Panc1 (cell line): Measurements from ENCODE around the gene BCR. TPM values are rescaled to one million over a fixed set of nuclear protein-coding genes. Genes with fewer than 3 reads are reported as not detected.

ENCODE experiments used
- ATAC-seq: fragments of 200-7000 bp; cut with Tn5 transposase; 2 replicates; pipeline ENCODE4 v1.9.1; 2020; ENCODE audit warnings: mild to moderate bottlenecking, moderate library complexity
- BruUV-seq: library from RNA; stranded (reverse); fragments of 400-500 nt; replicated peaks from 2 replicates; lab custom pipeline; 2021; lab: Mats Ljungman, UMichigan
- CTCF ChIA-PET: fragments of 300-600 bp; sonication (Branson Sonifier 250); formaldehyde crosslinking; loops from one replicate; lab custom pipeline; 2022; ENCODE audit warnings: antibody characterized with exemption; lab: Charles Lee
- POLR2A ChIA-PET: fragments of 300-600 bp; sonication (Branson Sonifier 250); formaldehyde crosslinking; loops from one replicate; lab custom pipeline; 2022; ENCODE audit warnings: antibody characterized with exemption; lab: Charles Lee
- DNase-seq: peaks from one replicate; pipeline ENCODE4 v3.0.0-alpha.2; 2010; ENCODE audit warnings: low read depth, low spot score
- H3K27ac ChIP-seq: 2 replicates; pipeline ENCODE4 v1.5.1; 2011; ENCODE audit warnings: mild to moderate bottlenecking, low read length, inconsistent platforms
- H3K27me3 ChIP-seq: fragments of 200-500 bp; sonication (Bioruptor generic); 2 replicates; pipeline ENCODE4 v1.6.0; 2014; ENCODE audit warnings: low read length, inconsistent platforms; ENCODE audit not compliant: control insufficient read depth, insufficient read depth
- H3K36me3 ChIP-seq: fragments of 200-500 bp; sonication (Bioruptor generic); 2 replicates; pipeline ENCODE4 v1.5.1; 2014; ENCODE audit warnings: inconsistent platforms, mild to moderate bottlenecking, low read length, moderate library complexity; ENCODE audit not compliant: control insufficient read depth, insufficient read depth
- H3K4me1 ChIP-seq: 2 replicates; pipeline ENCODE4 v1.5.1; 2011; ENCODE audit warnings: inconsistent platforms, mild to moderate bottlenecking, low read length, moderate library complexity; ENCODE audit not compliant: control insufficient read depth, insufficient read depth
- H3K4me3 ChIP-seq, 2 experiments: 2 replicates each; pipeline ENCODE4 v1.5.1; 2011 to 2012; ENCODE audit warnings: low read depth in 2 of 2, low read length in 2 of 2, mild to moderate bottlenecking in 2 of 2, inconsistent platforms in 1 of 2, moderate library complexity in 1 of 2
- H3K9me3 ChIP-seq: fragments of 200-500 bp; sonication (Bioruptor generic); 2 replicates; pipeline ENCODE4 v1.5.1; 2014; ENCODE audit warnings: low read depth, mild to moderate bottlenecking, inconsistent platforms, low read length, moderate library complexity; ENCODE audit not compliant: control insufficient read depth, insufficient read depth
- CTCF ChIP-seq: fragments of 450-650 bp; IDR thresholded peaks from 2 replicates; pipeline ENCODE4 v1.5.1; 2017; ENCODE audit warnings: mild to moderate bottlenecking
- POLR2AphosphoS5 ChIP-seq: IDR thresholded peaks from 2 replicates; pipeline ENCODE4 v1.6.1; 2012; ENCODE audit warnings: mild to moderate bottlenecking, low read depth, low read length, moderate library complexity
- REST ChIP-seq, 2 experiments: IDR thresholded peaks; 2 replicates each; pipeline ENCODE4 v1.6.1; 2011 to 2012; ENCODE audit warnings: low read depth in 2 of 2, control low read depth in 1 of 2, low read length in 1 of 2, mild to moderate bottlenecking in 1 of 2, moderate library complexity in 1 of 2; ENCODE audit not compliant: insufficient read depth in 1 of 2
- SIN3A ChIP-seq: IDR thresholded peaks from 2 replicates; pipeline ENCODE4 v1.6.1; 2012; ENCODE audit warnings: low read depth, mild to moderate bottlenecking, low read length, moderate library complexity, borderline replicate concordance; ENCODE audit not compliant: insufficient read depth
- TCF7L2 ChIP-seq: IDR thresholded peaks from 2 replicates; pipeline ENCODE4 v1.6.1; 2011; ENCODE audit warnings: mild to moderate bottlenecking, low read depth, low read length, inconsistent platforms
- in situ Hi-C: cut with HindIII; loops from 2 replicates; pipeline ENCODE4 v1.10.0; 2016; ENCODE audit warnings: low sequenced_read_pairs, low pct_unique_long_range_greater_than_20kb
- intact Hi-C: fragments of 100-400 bp; cut with micrococcal nuclease; formaldehyde crosslinking; loops from one replicate; pipeline ENCODE4 v1.10.0; 2022; ENCODE audit not compliant: unreplicated experiment
- total RNA-seq: library from RNA; stranded (reverse); gene quantifications from one replicate; pipeline ENCODE4 v1.2.1, GENCODE V29; 2021; ENCODE audit not compliant: unreplicated experiment

Gene BCR
- total RNA-seq, 1 experiment from 2014 or later, result 32.1 TPM

GRCh38 chr22:23268877-23269276 is 88.6 kb downstream of the BCR start:
- DNase-seq (no peak), ATAC-seq (no peak)
- no peaks in the 10 kb centered on the region for H3K36me3 ChIP-seq
- ChIA-PET CTCF (no interaction called here), POLR2A (no interaction called here)
- H3K27me3 ChIP-seq, result no peaks in the 10 kb centered on the region
- in situ Hi-C loops (no loop called here), intact Hi-C loops (no loop called here)
- no peak for TF ChIP-seq REST (IDR thresholded peaks at IDR 0.05; ENCODE audit: insufficient read depth in 1 of 2, low read depth in 2 of 2, low read length in 1 of 2)
- no peak for TF ChIP-seq POLR2AphosphoS5
- no peak for TF ChIP-seq TCF7L2
- no peak for TF ChIP-seq CTCF
- TF ChIP-seq SIN3A, result no peak
- H3K4me1 ChIP-seq, result no peaks in the 10 kb centered on the region
- no peak overlapping the region for H3K27ac ChIP-seq
- no peaks in the 10 kb centered on the region for H3K9me3 ChIP-seq
- no TSS peak for BruUV-seq
- no peak overlapping the region for H3K4me3 ChIP-seq

GRCh38 chr22:23269441-23270211 is 89.3 kb downstream of the BCR start:
- ChIA-PET CTCF (no interaction called here), POLR2A (no interaction called here)
- intact Hi-C loops, result no loop called here
- TF ChIP-seq CTCF, result no peak
- no peak for TF ChIP-seq TCF7L2
- no peak for TF ChIP-seq POLR2AphosphoS5
- no peak for TF ChIP-seq SIN3A
- no peak for TF ChIP-seq REST (IDR thresholded peaks at IDR 0.05; ENCODE audit: insufficient read depth in 1 of 2, low read depth in 2 of 2, low read length in 1 of 2)
- Histone ChIP-seq H3K4me3 (no peak overlapping the region), H3K27ac (no peak overlapping the region), H3K4me1 (no peaks in the 10 kb centered on the region), H3K36me3 (no peaks in the 10 kb centered on the region), H3K9me3 (no peaks in the 10 kb centered on the region), H3K27me3 (no peaks in the 10 kb centered on the region)
- BruUV-seq, result no TSS peak
- in situ Hi-C loops, result no loop called here
- ATAC-seq (no peak), DNase-seq (no peak)
